HG03159 (cell line): ENCODE results near the gene EGLN3.

ENCODE experiments used
- ATAC-seq: cut with Tn5 transposase; IDR thresholded peaks from one replicate; pipeline ENCODE4 v1.9.1; 2021; ENCODE audit warnings: mild to moderate bottlenecking, moderate library complexity; ENCODE audit not compliant: unreplicated experiment

EGLN3 gene

DNA sequence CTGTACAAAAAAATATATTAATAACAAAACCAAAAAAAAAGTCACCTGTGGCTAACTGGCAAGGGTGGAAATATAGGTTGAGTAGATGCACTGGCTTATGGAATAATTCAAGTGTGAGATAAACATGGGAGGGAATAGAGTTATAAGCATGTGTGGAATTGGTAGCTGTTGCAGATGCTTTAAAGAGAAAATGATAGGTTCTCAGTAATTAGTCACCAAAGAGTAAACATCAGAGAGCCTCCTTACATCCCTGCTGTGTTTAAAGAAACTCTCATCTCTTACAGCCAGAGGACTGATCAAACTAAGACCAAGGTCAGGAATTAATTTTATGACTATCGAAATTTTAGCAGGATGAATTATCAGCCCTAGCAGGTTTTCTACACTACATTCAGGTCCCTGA is 70.5 kb downstream of the EGLN3 start:
- no peak for ATAC-seq

DNA sequence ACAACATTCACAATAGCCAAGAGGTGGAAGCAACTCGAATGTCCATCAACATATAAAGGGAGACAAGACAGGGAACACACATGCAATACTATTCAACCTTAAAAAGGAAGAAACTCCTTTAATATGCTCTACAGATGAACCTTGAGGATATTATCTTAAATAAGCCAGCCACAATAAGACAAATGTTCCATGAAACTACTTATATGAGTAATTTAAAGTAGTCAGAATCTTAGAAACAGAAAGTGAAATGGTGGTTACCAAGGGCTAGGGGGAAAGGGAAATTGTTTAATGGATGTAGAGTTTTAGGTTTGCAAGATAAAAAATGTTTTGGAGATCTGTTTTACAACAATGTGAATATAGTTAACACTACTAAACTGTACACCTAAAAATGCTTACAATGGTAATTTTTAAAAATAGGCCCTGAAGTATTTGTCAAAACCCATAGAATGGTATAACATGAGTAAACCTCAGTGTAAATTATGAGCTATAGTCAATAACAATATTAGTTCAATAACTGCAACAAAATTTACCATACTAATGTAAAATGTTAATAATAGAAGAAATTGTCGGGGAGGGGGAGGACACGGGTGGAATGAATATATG is 71.1 kb downstream of the EGLN3 start:
- ATAC-seq = no peak

DNA sequence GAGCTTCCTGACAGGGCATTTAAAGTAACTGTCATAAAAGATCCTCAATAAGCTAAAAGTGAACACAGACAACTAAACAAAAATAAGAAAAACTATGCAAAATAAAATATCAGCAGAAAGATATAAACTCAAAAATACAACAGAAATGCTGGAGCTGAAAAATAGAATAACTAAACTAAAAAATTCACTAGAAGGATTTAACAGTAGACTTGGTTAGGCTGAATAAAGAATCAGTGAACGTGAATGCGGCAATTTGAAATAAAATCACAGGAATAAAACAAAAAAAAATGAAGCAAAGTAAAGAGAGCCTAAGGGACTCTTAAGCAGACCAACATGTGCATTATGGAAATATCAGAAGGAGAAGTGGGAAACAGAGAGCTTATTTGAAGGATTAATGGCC is 74.6 kb downstream of the EGLN3 start:
- ATAC-seq = no peak
